GM19463 (cell line): ENCODE measurements around the gene RBM33.

ENCODE experiments used
- ATAC-seq: cut with Tn5 transposase; IDR thresholded peaks from one replicate; pipeline ENCODE4 v1.9.1; 2021; ENCODE audit warnings: mild to moderate bottlenecking, moderate library complexity; ENCODE audit not compliant: unreplicated experiment

Gene RBM33

DNA sequence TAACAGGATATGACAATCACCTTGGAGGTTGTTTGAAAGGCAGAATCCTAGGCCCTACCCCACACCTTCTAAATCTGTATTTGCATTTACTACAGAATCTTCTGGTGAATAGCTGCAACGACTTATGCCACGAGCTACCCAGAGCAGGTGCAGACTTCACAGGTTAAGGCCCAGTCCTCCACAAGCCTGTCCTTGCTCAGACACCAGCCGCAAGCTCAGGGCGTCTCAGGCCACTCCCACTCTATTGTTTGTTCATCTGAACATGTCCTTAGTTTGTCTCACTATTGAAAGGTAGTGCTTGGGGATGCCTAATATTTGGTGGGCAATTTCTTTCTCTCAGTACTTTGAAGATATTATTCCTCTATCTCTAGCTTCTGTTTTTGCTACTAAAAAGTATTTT lies 18.9 kb upstream of the RBM33 start:
- ATAC-seq, result no peak

DNA sequence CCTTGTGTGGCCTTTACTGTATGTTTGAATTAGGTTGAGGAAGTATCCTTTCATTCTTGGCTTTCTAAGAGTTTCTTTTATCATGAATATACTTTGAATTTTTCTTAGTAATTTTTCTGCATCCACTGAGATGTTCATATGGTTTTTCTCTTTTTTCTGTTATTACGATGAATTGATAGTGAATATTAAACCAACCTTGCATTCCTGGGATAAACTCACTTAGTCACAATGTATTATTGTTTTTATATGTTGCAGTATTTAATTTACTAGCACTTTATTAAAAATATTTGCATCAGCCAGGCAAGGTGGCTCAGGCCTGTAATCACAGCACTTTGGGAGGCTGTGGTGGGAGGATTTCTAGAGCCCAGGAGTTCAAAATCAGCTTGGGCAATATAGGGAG lies 15.3 kb upstream of the RBM33 start:
- ATAC-seq, result no peak

DNA sequence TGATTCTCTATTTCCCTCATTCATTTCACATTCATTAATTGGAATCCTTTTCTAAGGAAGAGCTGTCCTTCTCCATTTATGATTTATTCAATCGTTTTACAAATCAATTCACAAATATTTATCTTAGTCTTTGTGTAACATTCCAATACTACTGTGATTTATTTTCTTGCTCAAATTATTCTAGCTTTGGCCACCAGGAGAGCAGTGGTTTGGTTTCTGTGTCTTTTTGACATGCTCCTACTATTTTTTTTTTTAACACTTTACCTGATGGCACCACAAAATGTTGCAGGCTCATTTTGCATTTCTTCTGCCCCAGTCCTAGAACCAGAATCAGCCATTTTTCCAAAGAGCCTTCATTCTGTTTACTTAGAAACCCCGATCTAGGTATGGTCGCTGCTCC lies 13.3 kb upstream of the RBM33 start:
- ATAC-seq, result no peak

DNA sequence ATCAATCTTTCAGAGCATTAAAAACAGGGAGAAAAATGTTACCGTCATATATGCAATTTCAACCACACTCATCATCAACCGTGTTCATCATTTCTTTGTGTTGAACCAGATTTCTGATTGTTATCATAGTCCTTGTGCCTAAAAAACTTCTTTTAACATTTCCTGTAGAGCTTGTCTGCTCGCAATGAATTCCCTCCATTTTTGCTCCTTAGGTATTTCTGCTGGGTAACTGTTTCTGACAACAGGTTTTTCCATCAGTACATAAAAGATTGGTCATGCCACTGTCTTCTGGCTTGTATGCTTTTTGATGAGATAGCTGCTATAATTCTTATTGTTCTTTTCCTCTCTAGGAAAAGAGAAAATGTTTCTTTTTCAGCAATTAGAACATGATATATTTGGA lies 8.6 kb upstream of the RBM33 start:
- ATAC-seq, result no peak

- no peak for ATAC-seq
These were observed 7.3 kb upstream of the RBM33 start for GRCh38 chr7:155637155-155637554.

DNA sequence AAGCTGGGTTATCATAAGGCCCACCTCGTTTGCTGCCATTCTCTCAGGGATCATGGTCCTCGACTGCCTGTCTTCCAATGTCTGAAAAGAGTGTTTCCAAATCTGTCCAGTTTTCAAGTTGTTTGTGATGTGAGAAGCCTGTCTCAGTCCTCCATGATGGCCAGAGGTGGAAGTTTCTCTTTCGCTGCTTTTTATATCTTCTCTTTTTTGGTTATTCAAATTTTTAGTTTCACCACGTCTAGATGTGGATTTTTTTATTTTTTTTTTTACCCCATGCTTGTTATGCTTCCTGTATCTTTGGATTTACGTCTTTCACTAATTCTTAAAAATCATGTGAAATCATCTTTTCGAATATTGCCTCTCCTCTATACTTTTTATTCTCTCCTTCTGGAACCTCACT lies 6.1 kb upstream of the RBM33 start:
- ATAC-seq, result no peak

GRCh38 chr7:155639958-155640520 lies 4.4 kb upstream of the RBM33 start:
- ATAC-seq, result no peak

- ATAC-seq, result no peak
These were observed 3.8 kb upstream of the RBM33 start for GRCh38 chr7:155640629-155641028.

DNA sequence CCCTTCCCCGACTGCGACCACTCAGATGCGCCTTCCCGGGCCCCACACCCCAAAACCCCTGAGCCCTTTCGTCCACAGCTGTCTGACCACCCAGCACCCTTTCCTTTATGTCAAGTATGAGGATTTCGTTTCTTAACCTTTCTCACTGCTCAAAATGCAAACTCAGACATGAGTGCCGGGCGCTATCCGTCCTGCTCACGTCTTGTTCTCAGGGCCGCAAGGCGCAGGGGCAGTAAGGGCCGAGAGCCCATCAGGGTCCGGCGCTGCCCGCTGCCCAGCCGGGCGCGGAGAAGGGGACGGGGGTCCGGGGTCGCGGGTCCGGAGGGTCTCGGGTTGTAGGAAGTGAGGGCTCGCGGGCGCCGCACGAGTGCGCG lies 670 bp upstream of the RBM33 start:
- peak; percentile 5 for ATAC-seq

GRCh38 chr7:155644971-155645509 lies 579 bp downstream of the RBM33 start:
- ATAC-seq, result peak; percentile 29

DNA sequence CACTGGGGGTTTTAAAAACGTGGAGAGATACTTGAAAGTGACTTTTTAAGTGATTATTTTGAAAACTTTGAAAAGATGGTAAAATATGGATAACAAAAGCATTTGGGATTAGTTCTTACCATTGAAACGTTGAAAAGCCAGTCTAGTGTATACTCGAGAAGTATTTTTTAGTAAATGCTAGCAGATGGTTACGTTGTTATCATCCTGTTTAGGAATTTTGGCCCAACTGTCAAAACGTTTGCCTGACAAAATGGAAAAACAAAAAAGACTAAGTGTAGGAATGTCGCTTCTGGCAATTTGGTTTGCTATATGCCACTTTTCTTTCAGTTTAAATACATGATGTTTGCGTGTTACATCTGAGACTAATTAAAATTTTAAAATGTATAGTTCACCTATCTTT lies 1.2 kb downstream of the RBM33 start:
- ATAC-seq, result no peak

DNA sequence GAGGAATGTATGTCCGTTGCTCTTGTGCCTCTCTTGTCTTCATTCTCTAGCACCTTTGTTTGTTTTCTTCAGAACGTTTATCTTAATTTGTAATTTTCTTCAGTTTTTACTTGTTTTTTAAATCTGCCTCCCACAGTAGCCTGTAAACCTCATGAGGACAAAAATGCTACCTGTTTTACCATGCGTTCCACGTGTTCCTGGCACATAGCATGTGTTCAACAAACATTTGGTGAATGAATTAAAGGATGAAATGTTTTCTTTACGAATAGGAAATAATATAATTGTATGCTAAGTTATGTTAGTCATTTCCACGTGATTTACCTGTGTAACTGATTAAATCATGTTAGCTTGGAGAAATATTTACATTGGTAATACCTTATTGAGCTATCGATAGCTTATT lies 2.2 kb downstream of the RBM33 start:
- ATAC-seq, result no peak

DNA sequence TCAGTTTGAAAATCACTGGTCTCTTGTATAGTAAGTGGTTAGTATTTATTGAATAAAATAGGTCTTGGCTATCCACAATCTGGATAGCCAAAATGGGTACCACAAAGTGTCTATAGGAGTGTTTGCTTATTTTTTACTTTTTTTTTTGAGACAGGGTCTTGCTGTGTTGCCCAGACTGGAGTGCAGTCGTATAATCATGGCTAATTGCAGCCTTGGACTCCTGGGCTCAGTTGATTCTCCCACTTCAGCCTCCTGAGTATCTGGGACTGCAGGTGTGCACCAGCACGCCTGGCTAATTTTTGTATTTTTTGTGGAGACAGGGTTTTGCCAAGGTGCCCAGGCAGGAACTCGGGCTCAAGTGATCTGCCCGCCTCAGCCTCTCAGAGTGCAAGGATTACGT lies 2.8 kb downstream of the RBM33 start:
- ATAC-seq, result no peak

GRCh38 chr7:155647734-155648133 lies 3.3 kb downstream of the RBM33 start:
- ATAC-seq, result no peak

DNA sequence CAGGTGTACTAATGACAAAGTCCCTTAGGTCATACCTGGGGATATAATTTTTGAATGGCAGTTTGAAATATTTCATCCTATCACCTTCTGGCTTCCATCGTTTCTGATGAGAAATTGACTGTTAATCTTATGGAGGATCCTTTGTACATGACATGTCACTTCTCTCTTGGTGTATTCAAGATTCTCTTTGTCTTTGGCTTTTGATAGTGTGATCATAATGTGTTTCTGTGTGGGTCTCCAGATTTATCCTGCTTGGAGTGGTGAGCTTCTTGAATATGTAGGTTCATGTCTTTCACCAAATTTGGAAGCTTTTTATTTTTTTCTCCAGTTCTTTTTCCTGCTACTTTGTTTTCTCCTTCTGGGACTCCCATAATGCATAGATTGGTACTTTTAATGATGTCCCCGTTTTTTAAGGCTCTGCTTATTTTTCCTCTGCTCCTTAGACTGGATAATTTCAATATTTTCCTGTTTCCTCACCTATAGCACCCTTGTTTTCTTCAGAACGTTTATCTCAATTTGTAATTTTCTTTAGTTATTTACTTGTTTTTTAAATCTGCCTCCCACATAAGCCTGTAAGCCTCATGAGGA lies 4.4 kb downstream of the RBM33 start:
- ATAC-seq, result no peak

DNA sequence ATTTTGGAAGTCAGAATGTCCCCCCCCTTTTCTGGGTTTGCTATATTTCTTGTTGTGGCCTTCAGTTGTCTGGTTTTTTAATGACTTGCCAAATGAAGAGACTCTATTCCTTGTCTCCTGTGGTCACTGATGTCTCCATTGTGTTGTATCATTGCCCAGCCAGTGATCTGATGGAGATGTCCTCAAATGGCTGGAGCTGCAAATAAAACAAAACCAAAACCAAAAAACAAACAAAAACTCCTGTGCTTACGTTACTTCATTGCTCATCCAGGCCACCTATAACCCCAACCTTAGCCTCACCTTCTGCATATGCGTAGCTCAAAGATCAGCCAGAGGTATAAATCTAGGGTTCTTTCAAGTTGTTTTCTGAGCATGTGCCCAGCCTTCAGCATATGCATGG lies 5.1 kb downstream of the RBM33 start:
- no peak for ATAC-seq

DNA sequence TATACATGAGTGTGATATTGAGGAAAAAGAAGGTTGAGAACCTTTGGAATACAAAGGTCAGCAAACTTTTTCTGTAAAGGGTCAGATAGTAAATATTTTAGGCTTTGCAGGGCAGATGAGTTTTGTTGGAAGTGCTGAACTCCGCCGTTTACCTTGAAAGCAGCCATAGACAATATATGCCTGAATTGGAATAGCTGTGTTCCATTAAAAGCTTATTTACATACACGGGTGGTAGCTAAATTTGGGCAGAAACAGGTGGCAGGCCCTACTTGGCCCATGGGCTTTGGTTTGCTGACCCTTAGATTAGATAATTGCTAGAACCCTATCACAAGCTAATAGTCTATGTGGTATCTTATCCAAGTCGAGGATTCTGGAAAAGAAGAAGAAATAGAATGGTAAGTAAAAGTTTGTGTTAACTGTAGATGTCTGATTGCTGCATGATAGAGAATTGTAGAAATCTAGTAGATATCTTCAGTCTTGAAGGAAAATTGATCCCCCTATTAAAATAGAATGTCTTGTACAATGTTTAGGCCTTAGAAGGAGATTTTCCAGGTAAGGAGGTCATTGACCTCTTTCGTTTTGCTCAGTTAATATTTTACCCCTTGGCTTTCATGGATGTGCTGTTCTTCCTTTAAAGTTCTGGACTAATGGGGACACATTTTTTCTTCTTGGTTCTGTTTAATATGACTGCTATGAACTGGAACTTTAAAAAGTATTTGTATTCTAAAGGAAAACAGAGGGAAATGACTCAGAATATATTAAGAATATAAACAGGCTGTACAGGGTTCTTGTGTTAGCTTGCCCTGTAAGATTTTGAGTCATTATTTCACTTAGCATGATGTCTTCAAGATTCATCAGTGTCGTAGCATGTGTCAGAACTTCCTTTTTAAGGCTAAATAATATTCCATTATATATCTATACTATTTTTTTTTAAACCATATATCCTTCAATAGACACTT lies 8.0 kb downstream of the RBM33 start:
- ATAC-seq, result no peak

GRCh38 chr7:155653803-155654202 lies 9.3 kb downstream of the RBM33 start:
- no peak for ATAC-seq

- ATAC-seq, result no peak
These were observed 12.4 kb downstream of the RBM33 start for GRCh38 chr7:155656891-155657290.

DNA sequence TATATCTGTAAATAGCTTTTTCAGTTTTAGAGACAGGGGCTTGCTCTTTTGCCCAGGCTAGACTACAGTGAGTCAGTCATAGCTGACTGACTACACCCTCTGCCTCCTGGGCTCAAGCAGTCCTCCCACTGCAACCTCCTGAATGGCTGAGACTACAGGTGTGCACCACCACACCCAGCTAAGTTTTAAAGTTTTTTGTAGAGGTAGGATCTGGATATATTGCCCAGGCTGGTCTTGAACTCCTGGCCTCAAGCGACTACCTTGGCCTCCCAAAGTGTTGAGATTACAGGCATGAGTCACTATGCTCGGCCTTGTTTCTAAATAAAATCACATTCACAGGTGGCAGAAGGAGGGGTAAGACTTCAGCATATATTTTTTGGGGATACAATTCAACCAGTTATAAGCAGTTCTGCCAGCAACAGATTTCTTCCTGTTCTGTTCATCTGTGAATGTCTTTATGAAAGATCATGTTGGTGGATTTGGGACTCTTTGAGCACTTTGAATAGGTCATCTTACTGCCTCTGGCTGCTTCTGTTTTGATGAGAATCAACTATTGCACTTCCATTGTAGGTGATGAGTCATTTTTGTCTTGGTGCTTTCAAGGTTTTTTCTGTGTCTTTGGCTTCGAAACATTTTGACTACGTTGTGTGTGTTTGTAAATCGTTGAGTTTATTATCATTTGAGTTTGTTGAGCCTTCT lies 15.7 kb downstream of the RBM33 start:
- peak; percentile 75 for ATAC-seq

GRCh38 chr7:155660758-155661093 lies 16.3 kb downstream of the RBM33 start:
- peak; percentile 64 for ATAC-seq
